Stimulated activated CD4-positive, alpha-beta T cell treated with anti-CD3 and anti-CD28 coated beads, Interleukin-1b, Interleukin-23, amount 100 ng/mL, for 24 hours (primary cell): ENCODE data around the gene OOSP3.

Experiments used
- DNase-seq, 4 experiments: peaks; one replicate each; pipeline ENCODE4 v3.0.0-alpha.2; 2020; ENCODE audit warnings: low read depth in 4 of 4, low spot score in 1 of 4

OOSP3 gene

DNA sequence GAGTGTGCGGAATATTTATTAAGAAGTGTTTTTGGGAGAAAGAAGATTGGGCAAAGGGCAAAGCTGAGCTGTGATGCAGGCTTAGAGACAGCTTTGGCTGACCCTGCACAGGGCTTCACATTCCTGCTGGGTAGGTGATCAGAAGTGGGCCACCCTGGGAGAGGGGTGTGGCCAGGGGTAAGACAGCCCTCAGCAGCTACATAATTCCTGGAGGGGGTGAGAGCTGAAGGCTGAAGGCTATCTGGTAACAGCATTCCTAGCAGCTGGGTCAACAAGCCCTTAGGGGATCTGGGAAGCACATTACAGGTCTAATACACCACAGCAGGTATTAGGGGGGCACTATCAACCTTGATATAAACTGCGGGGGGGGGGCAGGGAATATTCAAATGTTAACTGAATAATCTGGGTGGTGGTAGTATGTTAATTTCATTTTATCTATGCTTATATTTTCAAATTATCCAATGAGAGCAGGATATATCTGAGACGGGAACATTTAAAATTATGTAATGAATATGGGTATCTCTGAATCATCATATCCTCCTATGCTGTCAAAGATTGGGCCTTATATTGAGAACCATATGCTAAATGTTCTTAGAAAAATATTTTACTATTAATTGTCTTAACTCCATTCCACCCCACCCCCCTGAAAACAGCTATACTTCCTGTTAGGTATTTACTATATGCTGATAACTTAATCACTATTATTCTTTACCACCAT lies 65.6 kb downstream of the OOSP3 start:
- no peak for DNase-seq

DNA sequence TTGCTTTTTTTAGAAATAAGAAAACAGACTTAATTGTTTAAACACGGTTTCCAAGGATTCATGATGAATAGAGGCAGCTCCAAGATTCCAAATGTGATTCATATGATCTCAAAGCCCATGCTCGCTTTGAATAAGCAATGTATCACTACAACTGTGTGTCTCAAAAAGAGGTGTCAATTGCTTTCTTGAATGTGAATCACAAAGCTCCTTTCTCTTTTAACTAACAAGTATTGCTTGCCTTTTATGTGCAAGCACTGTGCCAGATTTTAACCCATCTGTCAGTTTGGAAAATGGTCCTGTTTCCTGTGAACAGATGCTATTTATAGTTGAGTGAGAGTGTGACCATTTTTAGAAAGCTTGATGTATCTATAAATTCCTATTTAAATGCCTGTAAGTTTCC lies 66.1 kb downstream of the OOSP3 start:
- DNase-seq = no peak
